Fibroblast of pulmonary artery (primary cell): Measurements from ENCODE around the gene MAP3K3.

Source experiments
- DNase-seq: peaks from one replicate; pipeline ENCODE4 v3.0.0-alpha.2; 2010; ENCODE audit warnings: low read depth
- H3K4me3 ChIP-seq: replicated peaks from 2 replicates; pipeline ENCODE4 v1.5.1; 2011; ENCODE audit warnings: low read depth, mild to moderate bottlenecking, control low read depth, low read length, moderate library complexity
- TF ChIP-seq, protein P1 (sequence below): IDR thresholded peaks from 2 replicates; pipeline ENCODE4 v1.5.1; 2011; ENCODE audit warnings: mild to moderate bottlenecking, control low read depth, low read length, inconsistent platforms; ENCODE audit errors: missing control alignments

Gene MAP3K3

DNA sequence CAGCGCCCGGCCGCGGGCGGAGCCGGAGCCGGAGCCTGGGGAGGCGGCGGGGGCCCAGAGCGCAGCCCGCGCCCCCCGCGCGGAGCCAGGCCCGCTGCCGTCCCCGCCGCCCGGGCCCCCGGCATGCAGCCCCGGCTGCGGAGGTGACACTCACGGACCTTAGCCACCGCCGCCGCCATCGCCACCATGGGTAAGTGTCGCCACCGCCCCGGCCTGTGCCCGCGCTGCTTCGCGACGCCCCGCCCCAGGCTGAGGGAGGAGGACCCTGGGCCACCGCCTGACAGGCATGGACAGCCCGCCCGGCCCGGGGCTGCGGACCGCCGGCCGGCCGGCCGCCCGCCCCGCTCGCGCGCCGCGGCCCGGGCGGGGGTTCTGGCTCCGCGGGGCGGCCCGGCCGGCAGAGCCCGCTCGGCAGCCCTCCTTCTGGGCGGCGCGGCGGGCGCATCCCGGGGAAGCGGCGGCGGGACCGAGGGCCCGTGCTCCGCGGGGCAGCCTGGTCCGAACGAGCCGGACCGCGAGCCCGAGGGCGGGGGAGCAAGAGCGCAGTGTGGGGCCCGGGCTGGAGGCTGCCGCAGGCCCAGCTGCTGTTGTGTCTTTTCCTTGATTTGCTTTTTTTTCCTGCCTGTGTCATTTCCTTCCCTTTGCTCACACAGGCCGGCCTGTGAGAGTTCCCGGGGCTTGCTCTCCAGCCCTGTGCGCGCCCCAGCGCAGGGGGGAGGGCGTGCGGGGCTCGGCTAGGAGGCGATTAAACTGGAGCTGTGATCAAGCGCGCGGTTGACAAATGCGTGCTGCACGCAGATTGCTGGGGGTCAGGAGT, 565 bp downstream of the MAP3K3 start:
- TF ChIP-seq, protein P1, sequence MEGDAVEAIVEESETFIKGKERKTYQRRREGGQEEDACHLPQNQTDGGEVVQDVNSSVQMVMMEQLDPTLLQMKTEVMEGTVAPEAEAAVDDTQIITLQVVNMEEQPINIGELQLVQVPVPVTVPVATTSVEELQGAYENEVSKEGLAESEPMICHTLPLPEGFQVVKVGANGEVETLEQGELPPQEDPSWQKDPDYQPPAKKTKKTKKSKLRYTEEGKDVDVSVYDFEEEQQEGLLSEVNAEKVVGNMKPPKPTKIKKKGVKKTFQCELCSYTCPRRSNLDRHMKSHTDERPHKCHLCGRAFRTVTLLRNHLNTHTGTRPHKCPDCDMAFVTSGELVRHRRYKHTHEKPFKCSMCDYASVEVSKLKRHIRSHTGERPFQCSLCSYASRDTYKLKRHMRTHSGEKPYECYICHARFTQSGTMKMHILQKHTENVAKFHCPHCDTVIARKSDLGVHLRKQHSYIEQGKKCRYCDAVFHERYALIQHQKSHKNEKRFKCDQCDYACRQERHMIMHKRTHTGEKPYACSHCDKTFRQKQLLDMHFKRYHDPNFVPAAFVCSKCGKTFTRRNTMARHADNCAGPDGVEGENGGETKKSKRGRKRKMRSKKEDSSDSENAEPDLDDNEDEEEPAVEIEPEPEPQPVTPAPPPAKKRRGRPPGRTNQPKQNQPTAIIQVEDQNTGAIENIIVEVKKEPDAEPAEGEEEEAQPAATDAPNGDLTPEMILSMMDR: no peak
- DNase-seq: peak; percentile 67
- peak overlapping the region; percentile 74 for H3K4me3 ChIP-seq

DNA sequence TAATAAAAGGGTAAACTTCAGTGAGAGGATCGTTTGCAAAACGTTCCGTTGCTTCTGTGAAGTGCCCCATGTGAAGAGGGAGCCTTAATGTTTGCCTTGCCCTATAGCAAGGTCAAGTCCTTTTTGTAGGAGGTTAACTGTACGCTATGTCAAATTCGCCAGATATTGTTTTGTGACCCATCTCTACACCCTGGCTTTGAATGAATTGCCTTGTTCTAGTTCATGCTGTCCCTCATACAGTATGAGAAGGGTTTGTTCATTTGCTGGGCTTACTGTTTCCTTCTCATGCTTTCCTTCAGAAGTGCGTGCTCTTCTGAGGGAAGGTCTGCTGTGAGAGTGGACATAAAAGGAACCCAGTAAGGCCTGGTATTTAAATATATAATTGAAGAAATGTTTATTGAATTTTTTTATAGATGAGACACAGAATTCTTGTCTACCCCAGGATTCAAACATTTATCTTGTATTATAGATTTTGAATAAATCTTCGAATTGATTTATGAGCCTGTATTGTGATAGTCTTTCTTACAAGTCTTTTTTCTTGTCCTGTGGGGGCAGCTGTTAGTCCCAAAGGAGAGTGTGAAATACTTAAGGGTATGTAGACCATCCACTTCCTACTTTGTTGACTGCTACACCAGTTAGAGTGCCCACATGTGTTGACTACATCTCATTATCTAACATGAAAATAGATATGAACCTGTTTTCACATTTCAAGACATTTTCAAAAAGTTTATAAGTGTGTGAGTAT, 1.7 kb downstream of the MAP3K3 start:
- DNase-seq: no peak
- TF ChIP-seq, protein P1: no peak
- peak overlapping the region; percentile 74 for H3K4me3 ChIP-seq

DNA sequence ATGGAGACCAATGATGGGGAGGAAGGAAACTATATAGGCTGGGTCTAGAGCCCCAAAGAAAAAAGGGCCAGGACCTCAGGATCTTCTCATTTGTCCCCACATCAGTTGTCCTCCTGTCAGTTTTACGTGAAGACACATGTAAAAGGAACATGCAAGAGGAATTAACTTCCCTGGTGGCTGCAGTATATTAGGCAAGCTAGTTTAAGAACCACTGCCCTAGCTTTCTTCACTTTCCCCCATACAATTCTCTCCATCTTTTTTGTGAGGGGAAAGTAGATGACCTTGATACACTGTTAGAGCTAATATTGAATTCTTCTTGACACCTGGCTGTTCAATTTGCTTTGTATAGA, 2.3 kb downstream of the MAP3K3 start:
- TF ChIP-seq, protein P1: no peak

DNA sequence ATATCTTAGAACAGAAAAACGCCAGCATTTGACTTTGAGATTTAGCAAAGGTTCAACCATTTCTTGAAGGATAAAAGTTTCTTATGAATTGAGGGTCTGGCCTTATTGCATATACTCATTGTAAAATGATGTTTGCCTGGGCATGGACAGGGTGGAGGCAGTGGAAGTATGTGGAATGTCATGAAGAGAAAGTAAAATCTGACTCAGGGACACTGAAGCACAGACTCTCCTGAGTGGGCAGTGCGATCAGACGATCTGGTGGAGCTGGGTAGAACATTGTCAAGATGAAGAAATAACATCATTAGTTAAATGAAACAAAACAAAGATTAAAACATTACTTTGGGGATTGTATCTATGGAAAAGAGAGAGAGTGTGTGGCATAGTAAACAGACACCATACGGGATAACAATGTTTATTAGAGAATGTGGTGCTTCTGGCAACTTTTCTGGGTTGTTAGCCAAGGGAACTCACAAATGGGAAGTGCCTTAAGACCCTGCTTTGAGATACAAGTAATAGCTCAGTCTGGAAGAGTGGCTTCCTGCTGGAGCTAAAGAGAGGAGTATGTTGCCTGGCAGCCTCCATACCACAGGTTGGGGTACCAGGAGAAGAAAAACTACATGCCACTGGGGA, 4.4 kb downstream of the MAP3K3 start:
- TF ChIP-seq, protein P1: no peak
- peak; percentile 29 for DNase-seq

More for the DNA sequence above, 2.3 kb downstream of the MAP3K3 start:
- no peak for DNase-seq
- no peak overlapping the region for H3K4me3 ChIP-seq

DNA sequence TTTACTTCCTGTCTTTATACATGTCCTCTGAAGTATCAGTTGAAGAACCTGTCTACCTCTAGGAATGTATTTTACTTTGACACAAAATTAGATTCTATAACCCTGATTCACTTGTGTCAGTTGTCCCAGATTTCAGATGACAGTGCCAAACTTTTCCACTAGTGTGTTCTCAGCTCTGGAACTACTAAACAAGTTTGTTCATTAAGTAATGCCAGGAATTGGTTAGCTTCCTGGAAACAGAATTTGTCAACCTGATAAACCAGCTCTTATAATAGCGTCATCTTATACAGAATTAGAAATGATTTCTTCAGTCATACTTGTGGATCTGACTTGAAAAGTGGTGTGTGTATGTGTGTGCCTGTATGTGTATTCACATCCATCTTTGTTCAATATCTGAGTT, 7.4 kb downstream of the MAP3K3 start:
- TF ChIP-seq, protein P1: no peak
- DNase-seq: peak; percentile 32
- H3K4me3 ChIP-seq: no peak overlapping the region

More for the DNA sequence above, 4.4 kb downstream of the MAP3K3 start:
- H3K4me3 ChIP-seq: no peak overlapping the region

DNA sequence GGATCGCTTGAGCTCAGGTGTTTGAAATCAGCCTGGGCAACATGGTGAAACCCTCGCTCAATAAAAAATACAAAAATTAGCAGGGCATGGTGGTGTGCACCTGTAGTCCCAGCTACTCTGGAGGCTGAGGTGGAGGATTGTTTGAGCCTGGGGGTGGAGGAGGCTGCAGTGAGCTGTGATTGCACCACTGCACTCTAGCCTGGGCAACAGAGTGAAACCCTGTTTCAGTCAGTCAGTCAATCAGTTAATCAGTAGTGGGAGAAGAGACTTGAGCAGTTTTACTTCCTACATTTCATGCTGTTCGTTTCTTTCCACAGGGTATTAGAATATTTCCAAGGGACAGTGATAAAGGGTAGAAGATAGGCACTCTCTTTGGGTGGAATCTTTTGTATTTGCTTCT, 8.8 kb downstream of the MAP3K3 start:
- no peak overlapping the region for H3K4me3 ChIP-seq
- TF ChIP-seq, protein P1: no peak
- DNase-seq: no peak
